CD8-positive, alpha-beta memory T cell (primary cell): Measurements from ENCODE around the gene ADAMTSL4. TPM values are rescaled to one million over a fixed set of nuclear protein-coding genes. Genes with fewer than 3 reads are reported as not detected.
"Not testable (repeated sequence)": the region's sequence is repeated elsewhere in the genome, so short reads cannot be mapped to it uniquely, and the experiment has no call there.

ENCODE experiments used
- CTCF ChIA-PET: fragments of 350-600 bp; sonication (Branson Sonifier 250); formaldehyde crosslinking; loops from one replicate; lab custom pipeline; 2021; ENCODE audit warnings: antibody characterized with exemption; lab: Charles Lee
- POLR2A ChIA-PET: fragments of 350-600 bp; sonication (Branson Sonifier 250); formaldehyde crosslinking; loops from one replicate; lab custom pipeline; 2021; ENCODE audit warnings: antibody characterized with exemption; lab: Charles Lee
- DNase-seq, 5 donors: peaks; one replicate each; pipeline versions ENCODE4 v3.0.0 to v3.0.0-alpha.2; 2020 to 2022; ENCODE audit warnings: mixed read lengths in 1 of 5
- H3K27ac ChIP-seq: one replicate; pipeline ENCODE4 v1.7.0; 2013; ENCODE audit warnings: low read depth, mild to moderate bottlenecking, low read length, moderate library complexity
- H3K27me3 ChIP-seq: 2 replicates; pipeline ENCODE4 v1.7.0; 2013; ENCODE audit warnings: low read length, mild to moderate bottlenecking; ENCODE audit not compliant: insufficient read depth, poor library complexity, severe bottlenecking
- H3K36me3 ChIP-seq: 2 replicates; pipeline ENCODE4 v1.7.0; 2013; ENCODE audit warnings: mild to moderate bottlenecking, low read length, moderate library complexity; ENCODE audit not compliant: insufficient read depth
- H3K4me1 ChIP-seq: 2 replicates; pipeline ENCODE4 v1.7.0; 2013; ENCODE audit warnings: mild to moderate bottlenecking, low read length, moderate library complexity; ENCODE audit not compliant: insufficient read depth
- H3K4me3 ChIP-seq: 2 replicates; pipeline ENCODE4 v1.7.0; 2013; ENCODE audit warnings: mild to moderate bottlenecking, low read length
- H3K9me3 ChIP-seq: 2 replicates; pipeline ENCODE4 v1.7.0; 2013; ENCODE audit warnings: mild to moderate bottlenecking, low read length
- H3K27ac Mint-ChIP-seq, 8 donors: one replicate each; pipeline ENCODE4 v1.8.0; 2020 to 2021; ENCODE audit warnings: mixed read lengths in 8 of 8, mild to moderate bottlenecking in 6 of 8, inconsistent platforms in 3 of 8, moderate library complexity in 3 of 8
- H3K27me3 Mint-ChIP-seq, 2 donors: one replicate each; pipeline ENCODE4 v1.8.0; 2020 to 2021; ENCODE audit warnings: mixed read lengths in 2 of 2, mild to moderate bottlenecking in 1 of 2, moderate library complexity in 1 of 2
- H3K36me3 Mint-ChIP-seq, 3 donors: one replicate each; pipeline ENCODE4 v1.8.0; 2020 to 2021; ENCODE audit warnings: mixed read lengths in 3 of 3, inconsistent platforms in 1 of 3, mild to moderate bottlenecking in 1 of 3
- H3K4me1 Mint-ChIP-seq, 3 donors: one replicate each; pipeline ENCODE4 v1.8.0; 2020 to 2021; ENCODE audit warnings: mixed read lengths in 3 of 3, inconsistent platforms in 1 of 3, mild to moderate bottlenecking in 1 of 3
- H3K4me3 Mint-ChIP-seq, 7 donors: one replicate each; pipeline ENCODE4 v1.8.0; 2020 to 2021; ENCODE audit warnings: mixed read lengths in 7 of 7, mild to moderate bottlenecking in 6 of 7, moderate library complexity in 4 of 7, inconsistent platforms in 2 of 7
- H3K9me3 Mint-ChIP-seq, 5 donors: one replicate each; pipeline ENCODE4 v1.8.0; 2020 to 2022; ENCODE audit warnings: mixed read lengths in 5 of 5, mild to moderate bottlenecking in 3 of 5, moderate library complexity in 2 of 5, inconsistent platforms in 1 of 5
- polyA plus RNA-seq: library from polyadenylated mRNA; unstranded; fragments of 300-500 nt; fragmentation: Illumina TruSeq; gene quantifications from one replicate; pipeline ENCODE4 v1.2.3, GENCODE V29; 2021
- total RNA-seq, 2 experiments: library from RNA; stranded (reverse); gene quantifications; one replicate each; pipeline ENCODE4 v1.2.3, GENCODE V29; 2021

Gene ADAMTSL4
- total and polyA plus RNA-seq, 3 experiments from 2014 or later: 0.22 to 0.31 TPM; not detected in 1

GRCh38 chr1:150566589-150567340, 17.6 kb downstream of the ADAMTSL4 start:
- peak overlapping the region; percentile 49 for H3K27ac ChIP-seq
- peaks cover 3% of the 10 kb centered on the region for H3K36me3 ChIP-seq
- Mint-ChIP-seq H3K9me3 (no peaks in the 10 kb centered on the region), H3K27me3 (no peaks in the 10 kb centered on the region), H3K36me3 (peaks cover 1 to 32% (median 6%) of the 10 kb centered on the region in 3 donors), H3K4me1 (peaks cover 82 to 96% (median 87%) of the 10 kb centered on the region in 3 donors), H3K4me3 (peak overlapping the region; percentile 78 to 100 (median 88)), H3K27ac (peak overlapping the region; percentile 90 to 98 (median 96))
- H3K9me3 ChIP-seq: no peaks in the 10 kb centered on the region
- no peaks in the 10 kb centered on the region for H3K27me3 ChIP-seq
- peak overlapping the region; percentile 59 for H3K4me3 ChIP-seq
- POLR2A ChIA-PET: interaction anchor here (0.6 to 11.0 kb wide), 4 partner anchors 9 to 421 kb away, joined by 3 to 486 read pairs (median 4); partner anchors contain the start of genes ADAMTSL4 and MCL1
- H3K4me1 ChIP-seq: peaks cover 92% of the 10 kb centered on the region
- CTCF ChIA-PET: interaction anchor here (3.0 to 9.1 kb wide), 3 partner anchors 11 to 56 kb away, joined by 11 to 325 read pairs (median 57); partner anchors contain the start of gene MCL1
- DNase-seq: no peak

DNA sequence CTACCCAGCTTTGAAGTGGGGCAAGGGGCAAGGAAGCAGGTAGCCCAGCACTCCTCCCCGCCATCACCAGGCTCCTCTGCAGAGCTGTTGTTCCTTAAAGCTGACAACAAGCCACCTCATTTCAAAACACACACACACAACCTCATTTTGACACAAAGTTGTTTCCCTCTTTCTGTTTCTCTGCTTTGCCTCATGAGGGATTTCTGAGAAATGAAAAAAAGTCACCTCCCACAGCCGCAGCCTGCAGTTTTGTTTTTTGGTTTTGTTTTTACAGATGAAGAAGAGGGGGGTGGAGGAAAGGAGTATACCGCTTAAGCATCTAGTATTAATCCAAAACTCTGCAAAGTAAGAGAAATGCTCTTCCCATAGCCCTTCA, 18.1 kb downstream of the ADAMTSL4 start:
- DNase-seq: peak in 3 of 5 donors; percentile 75 to 83 (median 78)
- peak overlapping the region; percentile 59 for H3K4me3 ChIP-seq
- H3K36me3 ChIP-seq: peaks cover 3% of the 10 kb centered on the region
- peak overlapping the region; percentile 90 to 98 (median 96) for H3K27ac Mint-ChIP-seq
- no peaks in the 10 kb centered on the region for H3K9me3 ChIP-seq
- H3K27me3 ChIP-seq: no peaks in the 10 kb centered on the region
- no peaks in the 10 kb centered on the region for H3K9me3 Mint-ChIP-seq
- H3K4me1 Mint-ChIP-seq: peaks cover 81 to 96% (median 88%) of the 10 kb centered on the region in 3 donors
- POLR2A ChIA-PET: interaction anchor here (0.6 to 11.0 kb wide), 5 partner anchors 9 to 420 kb away, joined by 3 to 486 read pairs (median 4); partner anchors contain the start of genes ADAMTSL4 and MCL1
- CTCF ChIA-PET: interaction anchor here (1.3 to 5.1 kb wide), 3 partner anchors 10 to 55 kb away, joined by 4 to 57 read pairs (median 11); partner anchors contain the start of gene MCL1
- peaks cover 95% of the 10 kb centered on the region for H3K4me1 ChIP-seq
- H3K27me3 Mint-ChIP-seq: no peaks in the 10 kb centered on the region
- peaks cover 1 to 36% (median 6%) of the 10 kb centered on the region in 3 donors for H3K36me3 Mint-ChIP-seq
- H3K4me3 Mint-ChIP-seq: peak overlapping the region; percentile 78 to 100 (median 88)
- H3K27ac ChIP-seq: peak overlapping the region; percentile 49

DNA sequence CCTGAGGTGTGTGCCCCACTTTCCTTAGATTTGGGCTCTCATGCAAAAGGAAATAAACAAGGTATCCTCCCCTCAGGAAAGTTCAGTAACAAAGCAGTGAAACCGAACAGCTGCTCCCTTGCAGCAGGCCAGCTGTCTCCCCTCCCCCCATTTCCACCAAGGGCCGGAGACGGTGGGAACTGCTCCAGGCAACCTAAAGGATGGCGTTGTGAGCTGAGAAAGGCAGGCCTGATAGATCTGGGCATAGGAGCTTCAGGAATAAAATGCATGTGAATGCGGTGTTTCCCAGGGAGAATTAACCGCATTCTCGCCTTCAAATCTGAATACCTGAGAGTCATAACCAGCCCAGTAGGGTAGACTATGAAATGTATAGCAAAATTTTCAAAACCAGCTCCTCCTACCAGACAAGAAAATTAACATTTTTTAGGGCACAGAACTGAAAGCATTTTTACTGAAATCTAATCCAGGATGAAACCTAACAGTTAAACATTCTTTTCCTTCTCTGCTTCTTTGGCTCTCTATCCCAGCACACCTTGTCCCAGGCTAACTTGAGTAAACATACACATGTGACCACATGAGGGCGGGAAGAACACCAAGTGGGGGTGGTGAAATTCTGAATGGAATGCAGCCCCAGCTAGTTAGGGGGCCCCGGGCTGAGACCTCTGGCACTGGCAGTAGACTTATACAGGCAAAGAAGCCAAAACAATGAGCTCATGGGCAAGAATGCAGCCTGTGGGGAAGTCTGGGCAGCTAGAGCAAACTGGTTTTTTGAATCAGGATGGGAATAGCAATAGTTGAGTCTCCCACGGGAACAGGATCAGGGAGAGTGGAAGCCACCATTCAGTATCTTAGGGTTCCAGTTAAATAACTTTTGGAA, 18.7 kb downstream of the ADAMTSL4 start:
- H3K36me3 Mint-ChIP-seq: peaks cover 6 to 41% (median 8%) of the 10 kb centered on the region in 3 donors
- Histone ChIP-seq H3K4me1 (peaks cover 95% of the 10 kb centered on the region), H3K27me3 (no peaks in the 10 kb centered on the region), H3K36me3 (peaks cover 5% of the 10 kb centered on the region), H3K4me3 (peak overlapping the region; percentile 59), H3K9me3 (no peaks in the 10 kb centered on the region), H3K27ac (peak overlapping the region; percentile 49)
- H3K27ac Mint-ChIP-seq: peak overlapping the region; percentile 90 to 98 (median 96)
- peak overlapping the region; percentile 78 to 100 (median 88) for H3K4me3 Mint-ChIP-seq
- H3K4me1 Mint-ChIP-seq: peaks cover 79 to 96% (median 88%) of the 10 kb centered on the region in 3 donors
- CTCF ChIA-PET: interaction anchor here (1.3 to 5.1 kb wide), 4 partner anchors 8 to 54 kb away, joined by 4 to 57 read pairs (median 8); partner anchors contain the start of gene MCL1
- no peaks in the 10 kb centered on the region for H3K9me3 Mint-ChIP-seq
- POLR2A ChIA-PET: interaction anchor here (0.6 to 11.0 kb wide), 7 partner anchors 8 to 420 kb away, joined by 3 to 486 read pairs (median 4); partner anchors contain the start of genes ADAMTSL4, ENSA and MCL1
- no peaks in the 10 kb centered on the region for H3K27me3 Mint-ChIP-seq
- peak in 1 of 5 donors; percentile 63 for DNase-seq

GRCh38 chr1:150568594-150568966, 19.4 kb downstream of the ADAMTSL4 start:
- H3K27me3 ChIP-seq: no peaks in the 10 kb centered on the region
- peak overlapping the region; percentile 90 to 98 (median 96) for H3K27ac Mint-ChIP-seq
- H3K4me1 Mint-ChIP-seq: peaks cover 79 to 96% (median 88%) of the 10 kb centered on the region in 3 donors
- no peaks in the 10 kb centered on the region for H3K9me3 Mint-ChIP-seq
- H3K9me3 ChIP-seq: no peaks in the 10 kb centered on the region
- H3K4me3 Mint-ChIP-seq: peak overlapping the region; percentile 78 to 100 (median 88)
- no peaks in the 10 kb centered on the region for H3K27me3 Mint-ChIP-seq
- H3K36me3 Mint-ChIP-seq: peaks cover 10 to 47% (median 11%) of the 10 kb centered on the region in 3 donors
- ChIA-PET POLR2A (interaction anchor here (0.8 to 11.0 kb wide), 3 partner anchors 7 to 61 kb away, joined by 3 to 486 read pairs (median 7); partner anchors contain the start of genes ENSA and MCL1), CTCF (interaction anchor here (1.3 to 5.1 kb wide), 4 partner anchors 9 to 54 kb away, joined by 4 to 57 read pairs (median 8); partner anchors contain the start of gene MCL1)
- peaks cover 11% of the 10 kb centered on the region for H3K36me3 ChIP-seq
- H3K27ac ChIP-seq: peak overlapping the region; percentile 49
- no peak for DNase-seq
- peak overlapping the region; percentile 59 for H3K4me3 ChIP-seq
- H3K4me1 ChIP-seq: peaks cover 95% of the 10 kb centered on the region

GRCh38 chr1:150572918-150573647, 23.9 kb downstream of the ADAMTSL4 start:
- peak overlapping the region; percentile 49 for H3K4me3 ChIP-seq
- no peaks in the 10 kb centered on the region for H3K27me3 ChIP-seq
- POLR2A ChIA-PET: interaction anchor here (0.6 to 12.5 kb wide), 5 partner anchors 10 to 339 kb away, joined by 3 to 486 read pairs (median 8); partner anchors contain the start of gene ENSA
- no peaks in the 10 kb centered on the region for H3K9me3 ChIP-seq
- CTCF ChIA-PET: interaction anchor here (0.8 to 16.7 kb wide), 3 partner anchors 11 to 48 kb away, joined by 3 to 325 read pairs (median 5); no protein-coding TSS in a partner anchor
- peaks cover 63% of the 10 kb centered on the region for H3K4me1 ChIP-seq
- peak overlapping the region; percentile 80 to 98 (median 93) for H3K27ac Mint-ChIP-seq
- no peak for DNase-seq
- peaks cover 0 to 7% of the 10 kb centered on the region in 2 donors for H3K27me3 Mint-ChIP-seq
- peaks cover 46 to 86% (median 47%) of the 10 kb centered on the region in 3 donors for H3K36me3 Mint-ChIP-seq
- H3K4me1 Mint-ChIP-seq: peaks cover 65 to 81% (median 73%) of the 10 kb centered on the region in 3 donors
- peak overlapping the region; percentile 87 to 100 (median 96) for H3K4me3 Mint-ChIP-seq
- H3K36me3 ChIP-seq: peaks cover 52% of the 10 kb centered on the region
- H3K9me3 Mint-ChIP-seq: peaks cover 0 to 2% (median 0%) of the 10 kb centered on the region in 5 donors
- H3K27ac ChIP-seq: no peak overlapping the region

GRCh38 chr1:150573648-150574071, 24.5 kb downstream of the ADAMTSL4 start:
- H3K4me1 Mint-ChIP-seq: peaks cover 59 to 75% (median 67%) of the 10 kb centered on the region in 3 donors
- Histone ChIP-seq H3K4me1 (peaks cover 57% of the 10 kb centered on the region), H3K4me3 (peak overlapping the region; percentile 49), H3K36me3 (peaks cover 58% of the 10 kb centered on the region)
- peak overlapping the region; percentile 87 to 100 (median 96) for H3K4me3 Mint-ChIP-seq
- not testable (repeated sequence) for H3K27me3 ChIP-seq, H3K9me3 Mint-ChIP-seq, H3K9me3 ChIP-seq, H3K27ac ChIP-seq
- H3K36me3 Mint-ChIP-seq: peaks cover 52 to 91% (median 52%) of the 10 kb centered on the region in 3 donors
- ChIA-PET CTCF (interaction anchor here (0.9 to 16.7 kb wide), 2 partner anchors 11 to 46 kb away, joined by 3 to 325 read pairs; no protein-coding TSS in a partner anchor), POLR2A (interaction anchor here (12.5 kb wide), 1 partner anchor 10 kb away, joined by 486 read pairs; no protein-coding TSS in a partner anchor)
- peaks cover 0 to 12% of the 10 kb centered on the region in 2 donors for H3K27me3 Mint-ChIP-seq
- H3K27ac Mint-ChIP-seq: peak overlapping the region; percentile 80 to 96 (median 92)
- peak in 1 of 5 donors; percentile 55 for DNase-seq
